IPS DF 6.9 (cell line): Measurements from ENCODE around the gene RPL4.
A peak's percentile ranks its signal among the peaks of the same experiment; 100 is the strongest.

ENCODE experiments used
- DNase-seq: peaks from one replicate; pipeline ENCODE4 v3.0.0-alpha.2; 2013; ENCODE audit warnings: low read depth, low spot score
- H3K27ac ChIP-seq: one replicate; pipeline ENCODE4 v1.5.1; 2013; ENCODE audit warnings: low read length, control low read depth
- H3K27me3 ChIP-seq: 2 replicates; pipeline ENCODE4 v1.6.1; 2013; ENCODE audit warnings: mild to moderate bottlenecking, low read length; ENCODE audit not compliant: control insufficient read depth, insufficient read depth
- H3K36me3 ChIP-seq: 2 replicates; pipeline ENCODE4 v1.6.1; 2013; ENCODE audit warnings: low read length; ENCODE audit not compliant: control insufficient read depth, insufficient read depth
- H3K4me1 ChIP-seq: 2 replicates; pipeline ENCODE4 v1.6.1; 2013; ENCODE audit warnings: low read length; ENCODE audit not compliant: control insufficient read depth, insufficient read depth
- H3K4me3 ChIP-seq: 2 replicates; pipeline ENCODE4 v1.5.1; 2013; ENCODE audit warnings: mild to moderate bottlenecking, low read length
- H3K9me3 ChIP-seq: 2 replicates; pipeline ENCODE4 v1.6.1; 2013; ENCODE audit warnings: low read length, inconsistent platforms; ENCODE audit not compliant: control insufficient read depth, insufficient read depth
- WGBS: extraction: QIAGEN DNeasy Blood & Tissue Kit; methylation state at CpG from one replicate; pipeline ENCODE4 v1.1.7; 2013; ENCODE audit warnings: mixed read lengths, missing lambda C conversion rate; ENCODE audit not compliant: insufficient read length, insufficient coverage; 5-methylcytosine and 5-hydroxymethylcytosine counted together

Gene RPL4

GRCh38 chr15:66504563-66505429 lies at the start of gene RPL4, which contains the start of gene ZWILCH:
Gene RPL4 (minus strand): TSS chr15:66504855. CDS start chr15:66504790, 65 bp downstream.
Gene ZWILCH (plus strand): TSS chr15:66505326. CDS start chr15:66505339, 13 bp downstream.
- Histone ChIP-seq H3K4me3 (peak within 1 kb of the TSS; percentile 70), H3K36me3 (peaks cover 26% of the 10 kb centered on the region), H3K4me1 (no peaks in the 10 kb centered on the region), H3K27me3 (no peaks in the 10 kb centered on the region), H3K27ac (no peak within 1 kb of the TSS), H3K9me3 (no peaks in the 10 kb centered on the region)
- WGBS: no CpG with 5 or more reads among the region's 46 CpGs
- no peak for DNase-seq

GRCh38 chr15:66545255-66545654 lies 40.6 kb upstream of the RPL4 start:
- H3K9me3 ChIP-seq: no peaks in the 10 kb centered on the region
- H3K36me3 ChIP-seq: no peaks in the 10 kb centered on the region; the same call in 1 of the 2 replicates
- no CpG with 5 or more reads among the region's 1 CpG for WGBS
- DNase-seq: no peak
- H3K27ac ChIP-seq: no peak overlapping the region
- H3K4me1 ChIP-seq: no peaks in the 10 kb centered on the region
- no peaks in the 10 kb centered on the region for H3K27me3 ChIP-seq
- H3K4me3 ChIP-seq: no peak overlapping the region

DNA sequence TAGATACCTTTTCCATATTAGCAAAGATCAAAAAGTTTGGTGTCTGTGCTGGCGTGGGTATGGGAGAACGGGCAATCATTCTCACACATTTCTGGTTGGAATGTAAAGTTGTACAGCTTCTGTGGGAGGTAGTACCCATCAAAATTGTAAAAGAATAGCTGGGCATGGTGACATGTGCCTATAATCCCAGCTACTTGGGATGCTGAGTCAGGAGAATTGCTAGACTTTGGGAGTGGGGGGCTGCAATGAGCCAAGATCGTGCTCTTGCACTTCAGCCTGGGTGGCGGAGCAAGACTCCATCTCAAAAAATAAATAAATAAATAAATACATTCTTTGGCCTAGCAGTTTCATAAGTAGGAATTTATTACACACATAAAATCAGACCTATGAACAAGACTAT lies 38.2 kb upstream of the RPL4 start:
- WGBS: no CpG with 5 or more reads among the region's 4 CpGs
- Histone ChIP-seq H3K4me1 (no peaks in the 10 kb centered on the region), H3K4me3 (no peak overlapping the region), H3K27ac (no peak overlapping the region), H3K36me3 (peaks cover 7% of the 10 kb centered on the region; the same call in 1 of the 2 replicates), H3K9me3 (no peaks in the 10 kb centered on the region), H3K27me3 (no peaks in the 10 kb centered on the region)
- DNase-seq: no peak

- no CpG with 5 or more reads among the region's 9 CpGs for WGBS
- H3K9me3 ChIP-seq: no peaks in the 10 kb centered on the region
- no peak overlapping the region for H3K4me3 ChIP-seq
- H3K27ac ChIP-seq: no peak overlapping the region
- H3K4me1 ChIP-seq: no peaks in the 10 kb centered on the region
- no peak for DNase-seq
- peaks cover 9% of the 10 kb centered on the region; the same call in 1 of the 2 replicates for H3K36me3 ChIP-seq
- H3K27me3 ChIP-seq: no peaks in the 10 kb centered on the region
Measured at GRCh38 chr15:66535056-66535455, 30.4 kb upstream of the RPL4 start.

DNA sequence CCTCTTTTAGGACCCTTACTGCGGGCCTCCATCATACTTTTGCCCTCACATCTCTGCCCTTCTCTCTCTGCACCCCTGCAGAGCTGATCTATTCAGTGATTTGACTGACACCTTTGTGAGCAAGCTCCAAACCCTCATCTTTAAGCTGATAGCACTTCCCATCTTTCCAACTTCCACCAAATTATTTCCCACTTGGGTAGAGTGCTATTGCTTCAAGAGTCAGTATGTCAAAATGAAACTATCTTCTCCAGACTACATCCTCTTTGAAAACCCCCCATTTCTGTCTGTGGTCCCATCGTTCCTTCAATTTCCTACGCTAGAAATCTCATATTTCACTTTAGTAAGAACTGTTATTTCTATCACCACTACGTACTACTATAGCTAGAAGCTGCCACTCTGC lies 20.2 kb upstream of the RPL4 start:
- Histone ChIP-seq H3K4me3 (no peak overlapping the region), H3K27me3 (no peaks in the 10 kb centered on the region), H3K9me3 (no peaks in the 10 kb centered on the region), H3K27ac (no peak overlapping the region), H3K4me1 (no peaks in the 10 kb centered on the region), H3K36me3 (peaks cover 14% of the 10 kb centered on the region; the same call in 1 of the 2 replicates)
- WGBS: 100% methylated on average over 1 of the region's 4 CpGs
- no peak for DNase-seq

- peaks cover 10% of the 10 kb centered on the region; the same call in 1 of the 2 replicates for H3K36me3 ChIP-seq
- WGBS: no CpG with 5 or more reads among the region's 3 CpGs
Measured at GRCh38 chr15:66523926-66524325, 19.3 kb upstream of the RPL4 start.

DNA sequence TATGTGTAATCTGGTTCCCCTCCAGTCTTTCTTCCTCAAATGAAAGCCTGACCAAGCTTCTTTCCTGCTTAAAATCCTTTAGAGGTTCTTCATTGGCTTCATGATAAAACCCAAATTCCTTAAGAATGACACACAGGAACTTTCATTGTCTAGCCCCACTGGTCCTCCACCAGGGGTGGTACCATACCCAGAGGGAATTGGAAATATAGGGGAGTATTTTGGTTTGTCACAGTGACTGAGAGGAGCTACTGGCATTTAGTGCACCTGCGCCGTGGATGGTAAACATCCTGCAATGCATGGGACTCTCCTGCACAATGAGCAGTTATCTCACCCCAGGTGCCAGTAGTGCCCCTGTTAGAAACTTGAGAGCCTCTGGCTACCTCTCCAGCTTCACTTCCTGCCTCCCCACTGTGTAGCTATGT lies 11.3 kb upstream of the RPL4 start:
- Histone ChIP-seq H3K4me1 (no peaks in the 10 kb centered on the region), H3K36me3 (peaks cover 12% of the 10 kb centered on the region; the same call in 1 of the 2 replicates), H3K27me3 (no peaks in the 10 kb centered on the region), H3K4me3 (no peak overlapping the region), H3K27ac (no peak overlapping the region), H3K9me3 (no peaks in the 10 kb centered on the region)
- no peak for DNase-seq
- no CpG with 5 or more reads among the region's 2 CpGs for WGBS

More at GRCh38 chr15:66523926-66524325, 19.3 kb upstream of the RPL4 start:
- Histone ChIP-seq H3K4me3 (no peak overlapping the region), H3K27ac (no peak overlapping the region), H3K9me3 (no peaks in the 10 kb centered on the region), H3K27me3 (no peaks in the 10 kb centered on the region), H3K4me1 (no peaks in the 10 kb centered on the region)
- DNase-seq: no peak

DNA sequence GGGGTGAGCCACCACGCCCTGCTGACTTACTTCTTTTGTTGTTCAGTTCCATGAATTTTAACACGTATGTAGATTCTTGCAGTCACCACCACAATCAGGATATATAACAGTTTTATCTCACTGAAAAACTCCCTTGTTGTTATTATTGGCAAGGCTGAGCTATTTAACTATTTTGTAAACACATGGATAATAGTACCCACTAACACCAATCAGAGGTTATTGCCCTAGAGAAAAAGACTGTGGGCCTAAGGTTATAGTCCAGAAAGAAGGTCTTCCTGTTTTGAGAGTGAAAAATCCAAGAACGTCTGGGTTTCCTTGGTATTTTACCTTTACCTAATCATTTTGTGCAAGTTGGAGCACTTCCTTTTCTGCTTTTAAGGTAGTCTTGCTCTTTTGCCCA lies 9.9 kb upstream of the RPL4 start:
- Histone ChIP-seq H3K27me3 (no peaks in the 10 kb centered on the region), H3K27ac (no peak overlapping the region), H3K4me3 (no peak overlapping the region), H3K36me3 (peaks cover 8% of the 10 kb centered on the region; the same call in 1 of the 2 replicates), H3K9me3 (no peaks in the 10 kb centered on the region), H3K4me1 (no peaks in the 10 kb centered on the region)
- WGBS: no CpG with 5 or more reads among the region's 3 CpGs
- no peak for DNase-seq

- no peaks in the 10 kb centered on the region for H3K9me3 ChIP-seq
- no peaks in the 10 kb centered on the region; the same call in 1 of the 2 replicates for H3K36me3 ChIP-seq
- H3K27ac ChIP-seq: no peak overlapping the region
- no peak for DNase-seq
- no CpG with 5 or more reads among the region's 3 CpGs for WGBS
- no peak overlapping the region for H3K4me3 ChIP-seq
- no peaks in the 10 kb centered on the region for H3K27me3 ChIP-seq
- H3K4me1 ChIP-seq: no peaks in the 10 kb centered on the region
Measured at GRCh38 chr15:66508293-66508883, 3.7 kb upstream of the RPL4 start.

GRCh38 chr15:66505818-66506217 lies 1.2 kb upstream of the RPL4 start:
- whole genome bisulfite sequencing: no CpG with 5 or more reads among the region's 4 CpGs

More at GRCh38 chr15:66505818-66506217, 1.2 kb upstream of the RPL4 start:
- Histone ChIP-seq H3K9me3 (no peaks in the 10 kb centered on the region), H3K36me3 (peaks cover 17% of the 10 kb centered on the region; the same call in 1 of the 2 replicates), H3K27ac (no peak overlapping the region), H3K27me3 (no peaks in the 10 kb centered on the region), H3K4me3 (peak overlapping the region; percentile 70; the same call in 1 of the 2 replicates), H3K4me1 (no peaks in the 10 kb centered on the region)
- DNase-seq: no peak
